ENCODE measurements around the gene IGF2BP2.
"Not testable (repeated sequence)": the region's sequence is repeated elsewhere in the genome, so short reads cannot be mapped to it uniquely, and the experiment has no call there.

IGF2BP2 gene

GRCh38 chr3:185708392-185708791 lies 116.5 kb downstream of the IGF2BP2 start:
- no peak for DNase-seq

GRCh38 chr3:185705498-185705897 lies 119.3 kb downstream of the IGF2BP2 start:
- DNase-seq, result no peak

- DNase-seq, result no peak
Measured at GRCh38 chr3:185702262-185703225, 122.3 kb downstream of the IGF2BP2 start.

- DNase-seq, result no peak
Measured at GRCh38 chr3:185701611-185702261, 123.1 kb downstream of the IGF2BP2 start.

- no peak for DNase-seq
Measured at GRCh38 chr3:185699927-185700326, 124.9 kb downstream of the IGF2BP2 start.

GRCh38 chr3:185697228-185697627 lies 127.6 kb downstream of the IGF2BP2 start:
- DNase-seq, result not testable (repeated sequence)

- DNase-seq, result no peak
Measured at GRCh38 chr3:185696039-185696438, 128.8 kb downstream of the IGF2BP2 start.

GRCh38 chr3:185693985-185694653 lies 130.7 kb downstream of the IGF2BP2 start:
- DNase-seq, result peak; percentile 54

- no peak for DNase-seq
Measured at GRCh38 chr3:185691622-185692021, 133.2 kb downstream of the IGF2BP2 start.

GRCh38 chr3:185687271-185687878 lies 137.5 kb downstream of the IGF2BP2 start:
- DNase-seq, result peak; percentile 46

GRCh38 chr3:185685231-185686035 lies 139.4 kb downstream of the IGF2BP2 start:
- no peak for DNase-seq

- peak; percentile 46 for DNase-seq
Measured at GRCh38 chr3:185680231-185680630, 144.6 kb downstream of the IGF2BP2 start.

- no peak for DNase-seq
Measured at GRCh38 chr3:185678027-185678426, 146.8 kb downstream of the IGF2BP2 start.

- peak; percentile 72 for DNase-seq
Measured at GRCh38 chr3:185677146-185677829, 147.6 kb downstream of the IGF2BP2 start.

- DNase-seq, result no peak
Measured at GRCh38 chr3:185667574-185667973, 157.3 kb downstream of the IGF2BP2 start.

GRCh38 chr3:185663929-185664328 lies 160.9 kb downstream of the IGF2BP2 start:
- DNase-seq, result no peak

GRCh38 chr3:185661772-185662171 lies 163.1 kb downstream of the IGF2BP2 start:
- DNase-seq, result no peak

- DNase-seq, result not testable (repeated sequence)
Measured at GRCh38 chr3:185661296-185661695, 163.5 kb downstream of the IGF2BP2 start.

GRCh38 chr3:185659942-185660921 lies 164.6 kb downstream of the IGF2BP2 start:
- DNase-seq, result peak; percentile 81

- DNase-seq, result no peak
Measured at GRCh38 chr3:185658943-185659342, 165.9 kb downstream of the IGF2BP2 start.

All from fibroblast of skin of right biceps (primary cell).